K562 (cell line): ENCODE data around the gene BNIPL. TPM values are rescaled to one million over a fixed set of nuclear protein-coding genes. Genes with fewer than 3 reads are reported as not detected.

Experiments
- BDP1 ChIP-seq: IDR thresholded peaks from 3 replicates; pipeline ENCODE4 v1.6.1; 2011; ENCODE audit not compliant: insufficient read length, insufficient read depth
- ESRRB ChIP-seq: fragments of 250-450 bp; sonication (Bioruptor Pico); IDR thresholded peaks from 2 replicates; pipeline ENCODE4 v1.5.0; 2020; ENCODE audit warnings: mild to moderate bottlenecking, moderate library complexity, borderline replicate concordance
- HDAC1 ChIP-seq, 2 experiments: fragments of 450-650 bp; IDR thresholded peaks; 2 replicates each; pipeline ENCODE4 v1.6.1; 2016 to 2017; ENCODE audit warnings: inconsistent platforms in 1 of 2, mild to moderate bottlenecking in 1 of 2, moderate library complexity in 1 of 2
- NR2C1 ChIP-seq, 2 experiments: fragments of 450-650 bp; IDR thresholded peaks; 2 replicates each; pipeline ENCODE4 v1.6.1; 2017; ENCODE audit warnings: mild to moderate bottlenecking in 2 of 2, antibody characterized with exemption in 1 of 2, inconsistent platforms in 1 of 2, missing compliant biosample characterization in 1 of 2, missing genetic modification characterization in 1 of 2
- NR3C1 ChIP-seq: sonication (generic); formaldehyde crosslinking; IDR thresholded peaks from 2 replicates; pipeline ENCODE4 v1.8.1; 2022; ENCODE audit warnings: missing genetic modification reagents
- PPARD ChIP-seq: fragments of 250-450 bp; sonication (Bioruptor Pico); IDR thresholded peaks from 2 replicates; pipeline ENCODE4 v1.8.0; 2022; ENCODE audit warnings: inconsistent platforms, mild to moderate bottlenecking, moderate library complexity
- SREBF1 ChIP-seq: fragments of 150-350 bp; IDR thresholded peaks from 2 replicates; pipeline ENCODE4 v1.6.1; 2014; ENCODE audit warnings: antibody characterized with exemption, low read depth, low read length, borderline replicate concordance
- TBL1XR1 ChIP-seq, 2 experiments: IDR thresholded peaks; 2 replicates each; pipeline ENCODE4 v1.6.1; 2012; ENCODE audit warnings: improper control_type of control experiment in 2 of 2, low read length in 2 of 2, mild to moderate bottlenecking in 1 of 2
- TGIF2 ChIP-seq: sonication (generic); formaldehyde crosslinking; IDR thresholded peaks from 2 replicates; pipeline ENCODE4 v1.8.1; 2022; ENCODE audit warnings: mild to moderate bottlenecking, missing genetic modification reagents, moderate library complexity
- ZC3H8 ChIP-seq: fragments of 450-650 bp; IDR thresholded peaks from 2 replicates; pipeline ENCODE4 v1.6.1; 2017
- ZNF143 ChIP-seq: sonication (generic); formaldehyde crosslinking; IDR thresholded peaks from 2 replicates; pipeline ENCODE4 v1.9.0; 2022; ENCODE audit warnings: mild to moderate bottlenecking, missing genetic modification reagents
- ZNF146 ChIP-seq: IDR thresholded peaks from one replicate; pipeline ENCODE4 v1.6.1; 2018; ENCODE audit warnings: missing compliant biosample characterization; ENCODE audit not compliant: unreplicated experiment
- ZNF431 ChIP-seq: sonication (generic); formaldehyde crosslinking; IDR thresholded peaks from 2 replicates; pipeline ENCODE4 v1.8.0; 2022; ENCODE audit warnings: mild to moderate bottlenecking, missing genetic modification reagents
- polyA plus RNA-seq, 8 experiments: library from polyadenylated mRNA; depleted of rRNA in 4 of 8; stranded (reverse) in 5 of 8; unstranded in 3 of 8; fragments of >200 nt; fragmentation: Nextera tagmentation in 2 of 8; fragmentation: Illumina TruSeq in 1 of 8; extraction: Ambion mirVana in 2 of 8; extraction: Trizol in 1 of 8; gene quantifications; 2 replicates each; pipeline versions ENCODE4 v1.2.1 to v1.2.3, GENCODE V29; 2011 to 2014; ENCODE audit warnings: inconsistent platforms in 1 of 8, missing spikeins in 1 of 8
- total RNA-seq, 7 experiments: library from RNA; depleted of rRNA in 6 of 7; stranded (reverse); fragments of >200 nt in 6 of 7; fragmentation: Illumina TruSeq in 2 of 7; extraction: Trizol in 2 of 7; gene quantifications; 2 replicates each; pipeline versions ENCODE4 v1.2.1 to v1.2.3, GENCODE V29; 2011 to 2021; ENCODE audit warnings: low replicate concordance in 1 of 7
- TF ChIP-seq, protein P1 (sequence below): fragments of 450-650 bp; formaldehyde crosslinking; IDR thresholded peaks from 2 replicates; pipeline ENCODE4 v1.4.0; 2020; ENCODE audit warnings: mild to moderate bottlenecking, mixed read lengths
- TF ChIP-seq, protein P2 (sequence below), 2 experiments: fragments of 450-650 bp; IDR thresholded peaks; 2 replicates each; pipeline ENCODE4 v1.6.1; 2016; ENCODE audit warnings: mild to moderate bottlenecking in 2 of 2, borderline replicate concordance in 1 of 2, low read depth in 1 of 2, moderate library complexity in 1 of 2
- TF ChIP-seq, protein P3 (sequence below): fragments of 450-650 bp; conservative IDR thresholded peaks from 2 replicates; pipeline ENCODE4 v1.6.1; 2016; ENCODE audit warnings: missing genetic modification characterization, low read depth, mild to moderate bottlenecking, control low read depth, missing compliant biosample characterization

Gene BNIPL
- total and polyA plus RNA-seq, 9 of the 15 experiments (the other 6 are each of a cell fraction or from before 2014, with no cell fraction given), result 0.08 to 1.4 (median 0.68) TPM

DNA sequence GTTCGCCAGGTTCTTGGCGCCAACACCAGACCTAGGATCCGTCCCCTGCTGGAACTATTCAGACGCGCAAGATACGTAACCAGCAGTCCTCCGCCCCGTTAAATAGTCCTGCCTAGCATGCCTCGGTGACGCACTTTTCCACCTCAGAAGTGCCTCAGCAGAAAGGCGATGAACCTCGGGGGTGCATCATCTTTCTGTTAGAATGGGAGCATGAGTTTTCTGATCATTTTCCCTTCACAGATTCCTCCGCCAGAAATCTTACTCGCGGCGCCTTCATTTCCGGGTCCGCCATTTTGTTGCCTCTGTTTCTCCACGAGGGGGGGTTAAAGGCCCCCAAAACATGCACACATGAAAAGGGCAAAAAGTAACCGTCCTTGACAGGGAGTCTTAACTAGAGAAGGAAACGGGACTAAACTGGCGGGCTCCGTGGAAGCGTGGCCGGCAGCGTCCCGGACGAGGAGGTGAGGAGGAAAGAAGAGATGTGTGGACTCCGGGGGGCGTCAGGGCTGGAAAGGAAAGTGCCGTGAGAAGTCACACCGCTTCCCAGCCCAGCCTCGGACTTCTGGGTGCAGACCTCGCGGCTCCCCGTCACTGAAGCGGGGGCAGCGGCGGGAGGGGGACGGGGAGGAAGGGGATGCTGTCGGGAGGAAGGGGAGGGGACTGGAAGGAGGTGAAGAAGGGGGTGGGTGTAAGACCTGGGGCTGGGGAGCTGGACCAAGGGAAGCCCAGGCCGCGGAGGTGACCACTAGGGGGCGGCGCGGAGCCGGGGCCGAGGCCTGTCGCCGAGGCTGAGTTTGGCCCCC, 34.3 kb downstream of the BNIPL start, which contains the start of gene GABPB2 (continued):
- TF ChIP-seq PPARD (no peak), ZNF143 (CRISPR knock-in tag) (peak; percentile 59; the same call in 1 of the 2 replicates), NR3C1 (CRISPR knock-in tag) (no peak), ZNF431 (CRISPR knock-in tag) (peak; percentile 49; the same call in 1 of the 2 replicates), ZC3H8 (peak; percentile 86), TBL1XR1 (IDR thresholded peaks at IDR 0.05; ENCODE audit: low read length in 2 of 2) (peak; percentile 12 to 66; a peak in 2 of 4 replicates), TGIF2 (no peak), ZNF146 (CRISPR knock-in tag) (no peak), BDP1 (no peak), NR2C1 (IDR thresholded peaks at IDR 0.05) (peak; percentile 77), NR2C1 (tag; IDR thresholded peaks at IDR 0.05) (peak; percentile 57), SREBF1 (no peak), HDAC1 (IDR thresholded peaks at IDR 0.05) (peak; percentile 54 to 77; a peak in 3 of 4 replicates), ESRRB (CRISPR knock-in tag) (no peak)
- TF ChIP-seq, protein P1, sequence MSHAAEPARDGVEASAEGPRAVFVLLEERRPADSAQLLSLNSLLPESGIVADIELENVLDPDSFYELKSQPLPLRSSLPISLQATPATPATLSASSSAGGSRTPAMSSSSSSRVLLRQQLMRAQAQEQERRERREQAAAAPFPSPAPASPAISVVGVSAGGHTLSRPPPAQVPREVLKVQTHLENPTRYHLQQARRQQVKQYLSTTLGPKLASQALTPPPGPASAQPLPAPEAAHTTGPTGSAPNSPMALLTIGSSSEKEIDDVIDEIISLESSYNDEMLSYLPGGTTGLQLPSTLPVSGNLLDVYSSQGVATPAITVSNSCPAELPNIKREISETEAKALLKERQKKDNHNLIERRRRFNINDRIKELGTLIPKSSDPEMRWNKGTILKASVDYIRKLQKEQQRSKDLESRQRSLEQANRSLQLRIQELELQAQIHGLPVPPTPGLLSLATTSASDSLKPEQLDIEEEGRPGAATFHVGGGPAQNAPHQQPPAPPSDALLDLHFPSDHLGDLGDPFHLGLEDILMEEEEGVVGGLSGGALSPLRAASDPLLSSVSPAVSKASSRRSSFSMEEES, result no peak; the same call in 1 of the 2 replicates
- TF ChIP-seq, protein P2, sequence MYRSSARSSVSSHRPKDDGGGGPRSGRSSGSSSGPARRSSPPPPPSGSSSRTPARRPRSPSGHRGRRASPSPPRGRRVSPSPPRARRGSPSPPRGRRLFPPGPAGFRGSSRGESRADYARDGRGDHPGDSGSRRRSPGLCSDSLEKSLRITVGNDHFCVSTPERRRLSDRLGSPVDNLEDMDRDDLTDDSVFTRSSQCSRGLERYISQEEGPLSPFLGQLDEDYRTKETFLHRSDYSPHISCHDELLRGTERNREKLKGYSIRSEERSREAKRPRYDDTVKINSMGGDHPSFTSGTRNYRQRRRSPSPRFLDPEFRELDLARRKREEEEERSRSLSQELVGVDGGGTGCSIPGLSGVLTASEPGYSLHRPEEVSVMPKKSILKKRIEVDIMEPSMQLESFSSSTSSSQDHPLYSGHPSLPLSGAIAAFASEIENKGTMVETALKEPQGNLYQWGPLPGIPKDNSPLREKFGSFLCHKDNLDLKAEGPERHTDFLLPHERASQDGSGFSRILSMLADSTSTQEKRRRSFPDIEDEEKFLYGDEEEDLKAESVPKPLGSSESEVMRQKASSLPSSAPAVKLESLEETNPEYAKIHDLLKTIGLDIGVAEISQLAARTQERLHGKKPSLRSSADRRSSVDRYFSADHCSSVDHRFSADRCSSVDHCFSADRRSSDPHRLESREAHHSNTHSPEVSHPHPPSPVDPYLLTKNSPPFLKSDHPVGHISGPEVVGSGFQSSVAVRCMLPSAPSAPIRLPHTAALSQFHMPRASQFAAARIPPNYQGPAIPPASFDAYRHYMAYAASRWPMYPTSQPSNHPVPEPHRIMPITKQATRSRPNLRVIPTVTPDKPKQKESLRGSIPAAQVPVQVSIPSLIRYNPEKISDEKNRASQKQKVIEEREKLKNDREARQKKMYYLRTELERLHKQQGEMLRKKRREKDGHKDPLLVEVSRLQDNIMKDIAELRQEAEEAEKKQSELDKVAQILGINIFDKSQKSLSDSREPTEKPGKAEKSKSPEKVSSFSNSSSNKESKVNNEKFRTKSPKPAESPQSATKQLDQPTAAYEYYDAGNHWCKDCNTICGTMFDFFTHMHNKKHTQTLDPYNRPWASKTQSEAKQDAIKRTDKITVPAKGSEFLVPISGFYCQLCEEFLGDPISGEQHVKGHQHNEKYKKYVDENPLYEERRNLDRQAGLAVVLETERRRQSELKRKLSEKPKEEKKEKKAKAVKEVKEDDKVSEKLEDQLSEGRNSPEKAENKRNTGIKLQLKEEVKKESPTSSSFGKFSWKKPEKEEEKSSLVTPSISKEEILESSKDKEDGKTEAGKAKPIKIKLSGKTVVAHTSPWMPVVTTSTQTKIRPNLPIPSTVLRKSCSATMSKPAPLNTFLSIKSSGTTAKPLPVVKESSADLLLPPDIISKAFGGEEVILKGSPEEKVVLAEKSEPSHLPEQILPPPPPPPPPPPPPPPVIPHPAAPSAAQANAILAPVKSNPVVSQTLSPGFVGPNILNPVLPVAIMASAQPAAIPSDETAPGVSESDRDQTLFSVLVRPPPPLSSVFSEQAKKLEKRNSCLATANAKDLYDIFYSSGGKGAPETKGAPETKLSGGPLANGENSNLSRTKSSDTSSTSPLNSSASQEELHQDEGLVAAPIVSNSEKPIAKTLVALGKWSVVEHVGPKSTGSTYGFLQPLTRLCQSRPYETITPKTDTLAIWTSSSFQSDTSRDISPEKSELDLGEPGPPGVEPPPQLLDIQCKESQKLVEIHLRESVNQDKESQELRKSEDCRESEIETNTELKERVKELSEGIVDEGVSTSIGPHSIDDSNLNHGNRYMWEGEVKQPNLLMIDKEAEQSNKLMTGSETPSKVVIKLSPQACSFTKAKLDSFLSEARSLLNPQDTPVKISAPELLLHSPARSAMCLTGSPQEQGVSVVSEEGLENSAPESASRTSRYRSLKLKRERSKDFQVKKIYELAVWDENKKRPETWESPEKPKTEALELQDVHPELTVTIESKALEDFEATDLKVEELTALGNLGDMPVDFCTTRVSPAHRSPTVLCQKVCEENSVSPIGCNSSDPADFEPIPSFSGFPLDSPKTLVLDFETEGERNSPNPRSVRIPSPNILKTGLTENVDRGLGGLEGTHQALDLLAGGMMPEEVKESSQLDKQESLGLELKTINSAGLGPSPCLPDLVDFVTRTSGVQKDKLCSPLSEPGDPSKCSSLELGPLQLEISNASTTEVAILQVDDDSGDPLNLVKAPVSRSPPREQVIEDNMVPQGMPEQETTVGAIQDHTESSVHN (IDR thresholded peaks at IDR 0.05; ENCODE audit: borderline replicate concordance in 1 of 2, low read depth in 1 of 2), result peak in 1 of 2 experiments; percentile 84; a peak in 2 of 4 replicates
- TF ChIP-seq, protein P3, sequence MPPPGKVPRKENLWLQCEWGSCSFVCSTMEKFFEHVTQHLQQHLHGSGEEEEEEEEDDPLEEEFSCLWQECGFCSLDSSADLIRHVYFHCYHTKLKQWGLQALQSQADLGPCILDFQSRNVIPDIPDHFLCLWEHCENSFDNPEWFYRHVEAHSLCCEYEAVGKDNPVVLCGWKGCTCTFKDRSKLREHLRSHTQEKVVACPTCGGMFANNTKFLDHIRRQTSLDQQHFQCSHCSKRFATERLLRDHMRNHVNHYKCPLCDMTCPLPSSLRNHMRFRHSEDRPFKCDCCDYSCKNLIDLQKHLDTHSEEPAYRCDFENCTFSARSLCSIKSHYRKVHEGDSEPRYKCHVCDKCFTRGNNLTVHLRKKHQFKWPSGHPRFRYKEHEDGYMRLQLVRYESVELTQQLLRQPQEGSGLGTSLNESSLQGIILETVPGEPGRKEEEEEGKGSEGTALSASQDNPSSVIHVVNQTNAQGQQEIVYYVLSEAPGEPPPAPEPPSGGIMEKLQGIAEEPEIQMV, result no peak
